ENCODE data around the gene OPCML.

Gene OPCML

DNA sequence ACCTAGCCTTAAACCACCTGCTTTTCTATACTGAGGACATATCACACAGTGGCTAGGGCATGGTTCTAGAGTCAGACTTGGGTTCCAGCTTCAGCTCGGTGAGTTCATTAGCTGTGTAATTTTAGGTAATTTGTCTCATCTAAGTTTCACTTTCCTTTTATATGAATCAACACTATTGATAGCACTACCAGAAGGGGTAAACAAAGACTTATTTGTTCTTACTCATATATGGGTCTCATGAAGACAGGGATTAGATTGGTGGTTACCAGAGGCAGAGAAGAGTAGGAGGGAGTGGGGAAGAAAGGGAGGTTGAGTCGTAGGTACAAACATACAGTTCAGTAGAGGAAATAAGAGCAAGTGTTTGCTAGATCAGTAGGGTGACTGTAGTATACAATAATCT lies 924.7 kb downstream of the OPCML start:
- DNase-seq (ENCODE audit: low spot score): no peak

DNA sequence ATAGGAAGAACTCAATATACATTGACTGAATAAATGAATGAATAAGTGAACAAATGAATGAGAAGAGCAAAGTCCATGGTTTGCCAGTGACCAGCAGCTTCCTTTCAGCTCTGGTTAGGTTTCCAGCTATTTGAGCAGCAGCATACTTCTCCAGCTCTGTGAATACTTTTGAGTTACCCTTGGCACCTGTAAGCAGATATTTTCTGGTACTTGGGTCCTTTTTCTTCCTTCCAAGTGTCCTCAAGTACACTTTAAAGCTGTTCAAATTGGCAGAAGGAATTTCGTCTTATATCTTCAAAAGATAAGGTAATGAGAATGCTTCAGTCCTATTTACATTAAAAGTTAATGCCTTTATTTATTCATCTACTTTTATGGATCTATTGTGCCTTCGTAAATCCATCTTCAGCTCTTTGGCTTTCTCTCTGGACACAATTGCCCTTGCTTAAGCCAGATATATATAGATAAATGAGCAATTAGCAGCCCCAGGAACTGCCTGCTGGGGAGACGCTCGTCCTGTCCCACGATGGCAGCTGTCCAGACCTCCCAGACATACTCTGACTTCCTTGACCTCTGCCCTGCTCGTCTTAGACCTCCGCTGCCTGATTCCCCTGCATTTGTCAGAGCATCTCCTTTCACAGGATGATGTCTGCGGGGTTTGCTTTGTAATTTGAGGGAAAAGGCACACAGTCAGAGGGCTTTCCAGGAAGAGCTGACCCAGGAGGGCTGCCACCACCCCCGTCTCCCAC lies 926.3 kb downstream of the OPCML start:
- DNase-seq (ENCODE audit: low spot score): no peak

DNA sequence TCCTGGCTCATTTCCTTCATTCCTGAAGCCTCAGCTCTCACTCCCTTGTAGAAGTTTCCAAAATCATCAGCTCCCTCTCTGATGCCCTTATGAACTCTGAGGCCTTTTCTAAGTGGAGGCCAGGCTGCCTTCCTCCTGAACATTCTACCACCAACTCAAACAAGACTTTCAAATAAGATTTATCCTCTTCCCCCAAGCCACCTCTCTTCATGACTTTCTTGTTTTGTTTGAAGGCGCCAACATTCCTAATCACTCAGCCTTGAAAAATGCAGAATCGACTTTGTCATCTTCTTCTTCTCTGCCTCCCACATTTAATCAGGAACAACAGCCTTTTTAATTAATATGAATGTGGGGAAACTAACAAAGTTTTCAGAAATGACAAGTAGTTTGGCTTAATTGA lies 927.9 kb downstream of the OPCML start:
- DNase-seq (ENCODE audit: low spot score): no peak

DNA sequence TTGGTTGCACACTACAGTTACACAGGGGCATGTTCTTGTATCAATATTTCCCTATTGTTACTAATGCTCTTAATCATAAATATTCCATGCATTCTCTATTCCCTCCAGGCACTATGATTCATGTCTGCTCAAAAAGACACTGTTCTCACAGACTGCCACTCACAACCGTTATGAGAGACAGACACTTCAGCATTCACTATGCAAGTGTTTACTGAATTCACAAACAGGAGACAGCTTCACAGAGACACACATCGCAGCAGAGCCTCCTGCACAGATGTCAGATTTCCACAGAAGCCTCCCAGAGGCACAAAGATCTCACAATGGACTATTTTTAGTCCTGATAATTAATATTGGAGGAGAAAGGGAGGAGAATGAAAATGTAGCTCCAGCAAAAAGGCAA lies 930.4 kb downstream of the OPCML start:
- no peak for DNase-seq (ENCODE audit: low spot score)

GRCh38 chr11:132595711-132596134 lies 936.6 kb downstream of the OPCML start:
- no peak for DNase-seq (ENCODE audit: low spot score)

- DNase-seq (ENCODE audit: low spot score): no peak
Observed at GRCh38 chr11:132595246-132595645, 937.1 kb downstream of the OPCML start.

- DNase-seq (ENCODE audit: low spot score): no peak
Observed at GRCh38 chr11:132590986-132591385, 941.3 kb downstream of the OPCML start.

- no peak for DNase-seq (ENCODE audit: low spot score)
Observed at GRCh38 chr11:132590554-132590953, 941.7 kb downstream of the OPCML start.

DNA sequence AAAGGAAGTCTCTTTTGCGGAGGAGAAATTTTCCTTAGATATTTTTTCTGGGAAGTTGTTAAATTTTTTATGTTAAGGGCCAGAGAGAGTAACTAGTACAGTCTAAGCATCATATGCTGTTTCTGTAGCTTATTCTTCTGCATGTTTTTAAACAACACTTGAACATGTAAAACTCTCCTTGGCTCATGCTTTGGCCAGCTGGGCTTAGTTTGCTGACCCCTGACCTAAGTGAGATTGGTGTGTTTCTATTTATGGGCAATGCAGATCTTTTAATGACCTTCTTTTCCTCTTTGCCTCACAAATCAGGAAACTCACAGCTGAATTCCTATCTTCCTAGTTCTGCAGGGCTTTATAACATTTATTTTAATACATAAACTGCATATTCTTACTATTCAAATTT lies 942.5 kb downstream of the OPCML start:
- DNase-seq (ENCODE audit: low spot score): no peak

DNA sequence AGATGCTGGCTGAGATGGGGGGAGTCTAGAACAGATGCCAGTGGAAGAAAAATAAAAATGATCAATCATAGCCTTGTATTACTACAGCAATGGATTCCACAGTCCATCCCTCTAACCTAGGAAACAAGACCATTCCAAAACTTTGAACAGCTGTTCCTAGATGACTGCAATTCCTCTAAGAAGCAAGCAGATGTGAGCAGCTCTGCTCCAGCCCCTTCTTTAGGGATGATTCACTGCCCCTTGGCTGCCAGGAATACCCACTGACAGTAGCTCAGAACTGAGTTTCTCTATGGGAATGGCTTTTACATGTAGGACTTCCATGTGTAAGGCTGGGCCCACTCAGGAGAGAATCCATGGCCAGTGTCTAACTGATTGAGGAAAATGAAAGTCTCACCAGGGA lies 943.9 kb downstream of the OPCML start:
- DNase-seq (ENCODE audit: low spot score): no peak

DNA sequence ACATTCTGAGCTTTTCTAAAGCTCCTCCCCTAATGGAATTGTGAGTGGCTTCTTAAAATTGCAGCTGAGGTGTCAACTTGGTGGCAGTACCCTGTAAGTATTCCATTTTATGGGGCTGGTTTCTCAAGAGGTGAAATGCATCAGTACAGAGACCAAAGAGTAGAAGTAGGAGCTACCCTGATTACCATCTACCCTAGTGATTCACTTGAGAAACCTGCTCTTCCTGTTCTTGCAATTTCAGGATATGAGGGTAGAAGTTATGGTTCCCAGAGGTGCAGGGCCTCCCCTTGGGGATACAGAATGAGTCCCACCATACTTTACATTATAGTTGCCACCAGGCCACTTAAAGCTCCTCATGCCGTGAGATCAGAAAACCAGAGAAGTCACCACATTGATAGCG lies 944.6 kb downstream of the OPCML start:
- DNase-seq (ENCODE audit: low spot score): no peak

DNA sequence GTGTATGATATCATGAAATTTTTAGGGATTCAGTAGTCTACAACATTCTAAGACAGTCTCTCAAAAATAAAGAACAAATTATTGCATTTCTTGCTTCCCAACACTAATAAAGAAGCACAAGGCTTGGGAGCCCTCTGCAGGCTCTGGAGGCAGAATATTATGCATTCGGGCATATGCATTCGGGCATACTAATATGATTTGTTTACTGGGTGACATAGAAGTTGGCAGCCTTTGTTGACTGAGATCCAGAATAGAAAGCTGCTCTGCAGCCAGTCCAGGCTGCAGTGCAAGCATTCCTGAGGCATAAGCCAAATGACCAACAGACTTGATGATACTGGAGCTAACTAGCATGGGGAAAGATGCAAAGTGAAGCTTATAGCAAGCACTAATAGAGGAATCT lies 945.5 kb downstream of the OPCML start:
- DNase-seq (ENCODE audit: low spot score): no peak

DNA sequence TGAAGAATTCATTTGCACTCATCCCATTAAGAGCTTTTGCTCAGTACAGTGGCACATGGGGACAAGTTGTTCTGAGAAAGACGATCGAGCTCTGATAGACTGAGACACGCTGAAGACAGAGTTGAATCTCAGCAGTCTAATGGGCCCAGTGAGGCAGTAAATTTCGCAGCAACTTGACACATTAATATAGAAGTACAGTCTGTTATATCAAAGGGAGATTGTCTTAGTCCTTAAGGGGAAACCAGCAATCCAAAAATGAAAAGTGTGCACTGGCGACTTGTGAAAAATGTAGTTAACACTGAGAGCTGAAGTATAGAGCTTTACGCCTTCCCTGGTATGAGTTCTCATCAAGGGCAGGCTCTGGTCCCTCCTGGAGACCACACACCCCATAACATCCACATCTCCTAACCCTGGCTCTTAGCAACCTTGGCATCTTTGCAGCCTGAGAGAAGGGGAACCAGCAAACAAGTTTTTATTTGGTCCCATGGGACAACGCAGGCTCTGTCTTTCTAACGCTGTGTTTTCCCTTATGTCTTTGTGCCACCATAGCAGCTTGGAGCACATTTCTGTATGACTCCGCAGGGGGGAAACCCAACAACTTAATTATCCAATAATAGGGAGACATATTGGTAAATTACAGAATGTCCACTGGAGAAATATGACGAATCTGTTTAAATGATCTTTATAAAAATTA lies 952.5 kb downstream of the OPCML start:
- no peak for DNase-seq (ENCODE audit: low spot score)

DNA sequence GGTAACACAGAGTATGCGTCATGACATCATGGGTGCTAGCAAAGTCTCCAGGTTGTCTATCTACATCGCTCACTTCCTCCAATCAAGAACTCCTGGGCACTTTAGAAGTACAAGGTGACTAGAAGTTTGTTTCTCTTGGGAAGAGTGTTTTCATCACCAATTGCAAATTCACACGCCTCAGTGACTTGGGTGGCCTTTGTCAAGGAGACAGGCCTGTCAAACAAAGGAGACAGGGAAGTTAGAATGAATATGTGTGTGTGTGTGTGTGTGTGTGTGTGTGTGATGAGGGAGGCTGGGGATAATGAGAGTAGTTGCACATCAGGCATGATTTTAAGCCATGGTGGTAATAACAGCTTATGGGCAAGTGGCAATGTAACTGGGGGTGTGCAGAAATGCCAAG lies 953.2 kb downstream of the OPCML start:
- no peak for DNase-seq (ENCODE audit: low spot score)

- no peak for DNase-seq (ENCODE audit: low spot score)
Observed at GRCh38 chr11:132578580-132578979, 953.7 kb downstream of the OPCML start.

DNA sequence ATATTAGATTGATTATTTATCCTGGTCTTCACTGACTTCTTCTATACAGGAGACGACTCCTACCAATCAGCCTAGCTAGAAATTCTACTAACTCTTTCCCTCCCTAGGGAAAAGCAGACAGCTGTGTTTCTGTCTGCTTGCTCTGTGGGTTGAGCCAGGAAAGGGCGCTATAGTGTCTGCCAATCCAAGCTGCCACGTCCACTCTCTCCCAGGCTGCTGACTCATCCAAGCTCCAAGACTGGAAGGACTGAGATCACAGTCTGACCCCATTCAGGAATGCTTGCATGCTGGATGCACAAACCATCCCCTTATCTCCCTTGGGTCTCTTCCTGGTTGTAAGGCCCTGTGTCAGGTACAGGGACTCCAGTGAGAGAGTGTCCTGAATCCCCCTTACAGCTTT lies 955.6 kb downstream of the OPCML start:
- DNase-seq (ENCODE audit: low spot score): no peak

- DNase-seq (ENCODE audit: low spot score): no peak
Observed at GRCh38 chr11:132564091-132564885, 968.0 kb downstream of the OPCML start.

DNA sequence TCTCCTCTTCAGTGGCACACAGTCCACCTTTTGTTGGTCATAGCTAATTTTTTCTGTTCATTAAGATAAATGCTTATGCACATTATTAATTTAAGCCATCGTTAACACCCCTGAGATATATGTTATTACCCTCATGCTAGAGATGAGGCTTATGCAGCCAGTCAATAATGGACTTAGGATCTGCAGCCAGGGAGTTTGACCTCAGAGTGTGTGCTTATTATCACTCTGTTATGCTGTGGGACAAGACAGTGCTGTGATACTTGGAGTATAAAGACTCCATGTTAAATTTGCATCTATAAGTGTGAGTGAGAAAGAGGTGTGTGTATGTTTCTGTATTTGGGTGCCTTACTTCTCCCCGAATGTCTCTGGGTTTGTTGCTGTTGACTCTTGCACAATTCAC lies 969.3 kb downstream of the OPCML start:
- DNase-seq (ENCODE audit: low spot score): no peak

- DNase-seq (ENCODE audit: low spot score): no peak
Observed at GRCh38 chr11:132561937-132562336, 970.4 kb downstream of the OPCML start.

DNA sequence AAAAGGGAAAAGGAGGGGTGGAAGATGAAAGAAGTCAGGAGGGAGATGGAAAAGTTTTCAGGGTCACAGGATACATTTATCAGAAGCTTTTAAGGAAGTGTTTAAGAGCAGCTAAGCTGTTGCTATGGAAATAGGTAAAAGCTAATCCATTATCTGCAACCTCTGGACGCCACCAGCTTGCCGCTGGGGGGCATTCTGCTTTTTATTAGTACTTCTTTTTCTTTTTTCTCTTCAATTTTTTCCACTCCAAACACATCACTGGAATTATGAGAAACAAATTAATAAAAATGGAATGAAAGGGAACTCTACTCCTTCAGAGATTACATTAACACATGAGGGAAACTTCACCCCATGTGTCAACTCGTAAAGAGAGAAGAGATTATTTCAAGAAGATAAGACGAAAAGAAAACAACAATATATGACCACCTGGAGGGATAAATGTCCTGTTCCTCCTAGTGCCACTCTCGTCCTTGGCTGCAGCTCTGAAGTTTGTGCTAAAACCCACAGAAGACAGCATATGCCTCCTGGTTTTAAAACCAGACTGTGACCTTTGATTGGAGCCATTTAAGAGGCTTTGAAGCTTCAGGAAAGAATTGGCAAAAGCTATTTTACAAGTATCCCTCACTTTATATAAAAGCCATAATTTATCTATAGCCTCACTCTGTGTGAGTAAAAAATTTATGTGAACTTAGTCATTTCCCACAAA lies 972.8 kb downstream of the OPCML start:
- DNase-seq (ENCODE audit: low spot score): no peak

DNA sequence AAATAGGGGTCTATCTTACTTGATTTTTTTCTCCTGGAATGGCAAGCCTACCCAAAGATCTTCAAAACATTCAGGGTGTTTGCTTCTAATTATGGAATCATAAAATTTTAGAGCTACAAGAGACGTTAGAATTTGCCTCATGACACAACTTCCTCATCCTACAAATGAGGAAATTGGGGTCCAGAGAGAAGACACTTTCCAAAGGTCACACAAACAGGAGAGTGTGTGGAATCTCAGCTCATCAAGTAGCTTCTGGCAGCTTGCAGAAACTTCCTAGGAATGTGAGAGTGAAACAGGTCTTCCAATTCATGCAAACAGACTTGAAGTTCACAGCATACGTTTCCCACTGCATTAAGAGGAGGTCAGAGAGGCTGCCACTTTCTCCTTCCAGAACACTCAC lies 976.0 kb downstream of the OPCML start:
- no peak for DNase-seq (ENCODE audit: low spot score)

GRCh38 chr11:132555617-132556016 lies 976.7 kb downstream of the OPCML start:
- DNase-seq (ENCODE audit: low spot score): no peak
